ENCODE results near the gene ORC1. TPM values are rescaled to one million over a fixed set of nuclear protein-coding genes. Genes with fewer than 3 reads are reported as not detected.
A peak's percentile ranks its signal among the peaks of the same experiment; 100 is the strongest.

ORC1 gene
- total RNA-seq (under 1 TPM; 0.58 to 0.96 TPM), polyA plus RNA-seq (under 1 TPM; 0.28 to 0.38 TPM)
- long read RNA-seq, donor 1, partial matches to known transcripts = 0 of 1 reads
- long read RNA-seq, donor 1, other reads (novel, unspliced or antisense) = 0 of 1 reads
- long read RNA-seq, donor 2, partial matches to known transcripts = 0 of 1 reads
- long read RNA-seq, donor 2, other reads (novel, unspliced or antisense) = 0 of 1 reads

- peak; percentile 100 for ATAC-seq (ENCODE audit: low FRiP score)
These were observed at the start of gene ORC1, which contains the start of gene PRPF38A for GRCh38 chr1:52404116-52404974. TSS of gene ORC1 (minus strand) at chr1:52404423. CDS start at chr1:52402223, 2,200 bp downstream. TSS of gene PRPF38A (plus strand) at chr1:52404602. CDS start at chr1:52404750, 148 bp downstream.

DNA sequence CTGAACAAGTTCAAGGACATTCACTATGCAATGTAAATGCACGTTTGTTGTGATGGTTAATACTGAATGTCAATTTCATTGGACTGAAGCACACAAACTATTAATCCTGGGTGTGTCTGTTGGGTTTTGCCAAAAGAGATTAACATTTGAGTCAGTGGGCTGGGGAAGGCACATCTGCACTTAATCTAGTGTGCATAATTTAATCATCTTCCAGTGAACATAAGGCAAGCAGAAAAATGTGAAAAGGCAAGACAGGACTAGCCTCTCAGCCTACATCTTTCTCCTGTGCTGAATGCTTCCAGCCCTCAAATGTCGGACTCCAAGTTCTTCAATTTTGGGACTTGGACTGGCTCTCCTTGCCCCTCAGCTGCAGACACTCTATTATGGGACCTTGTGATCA lies 40.2 kb upstream of the ORC1 start:
- H3K27ac ChIP-seq (ENCODE audit: low read depth in 1 of 2, low read length in 2 of 2) = no peak overlapping the region
- WGBS, 2 donors = 83 to 88% methylated on average over 2 of the region's 2 CpGs
- ATAC-seq (ENCODE audit: low FRiP score) (no peak), DNase-seq (no peak)
- peaks cover 0 to 3% of the 10 kb centered on the region in 2 donors for H3K36me3 ChIP-seq (ENCODE audit: control insufficient read depth in 1 of 2, insufficient read depth in 2 of 2, low read length in 1 of 2)
- no peak overlapping the region for H3K4me3 ChIP-seq (ENCODE audit: low read length in 2 of 2)
- H3K27me3 ChIP-seq (ENCODE audit: control insufficient read depth in 1 of 2, insufficient read depth in 2 of 2, low read length in 1 of 2) = no peaks in the 10 kb centered on the region
- H3K4me1 ChIP-seq (ENCODE audit: control insufficient read depth in 1 of 2, insufficient read depth in 2 of 2, low read length in 2 of 2) = no peaks in the 10 kb centered on the region
- intact Hi-C loops (cut with DNase I) = no loop called here
- H3K9me3 ChIP-seq (ENCODE audit: control insufficient read depth, low read length) = no peaks in the 10 kb centered on the region

More at GRCh38 chr1:52404116-52404974, at the start of gene ORC1, which contains the start of gene PRPF38A:
- Histone ChIP-seq H3K27me3 (ENCODE audit: control insufficient read depth in 1 of 2, insufficient read depth in 2 of 2, low read length in 1 of 2) (no peaks in the 10 kb centered on the region), H3K27ac (ENCODE audit: low read depth in 1 of 2, low read length in 2 of 2) (peak within 1 kb of the TSS in 1 of 2 donors; percentile 91), H3K4me3 (ENCODE audit: low read length in 2 of 2) (peak within 1 kb of the TSS; percentile 90 to 98), H3K4me1 (ENCODE audit: control insufficient read depth in 1 of 2, insufficient read depth in 2 of 2, low read length in 2 of 2) (peaks cover 0 to 2% of the 10 kb centered on the region in 2 donors), H3K36me3 (ENCODE audit: control insufficient read depth in 1 of 2, insufficient read depth in 2 of 2, low read length in 1 of 2) (peaks cover 0 to 5% of the 10 kb centered on the region in 2 donors), H3K9me3 (ENCODE audit: control insufficient read depth, low read length) (no peaks in the 10 kb centered on the region)
- DNase-seq = peak; percentile 98 to 99
- WGBS, 2 donors = 0% methylated on average over 57 of the region's 57 CpGs
- intact Hi-C loops (cut with DNase I) = loop anchor here in 1 of 2 donors (2.0 to 10.0 kb wide), 2 partner anchors 38 to 260 kb away; partner anchors contain the start of genes CC2D1B and ZFYVE9

DNA sequence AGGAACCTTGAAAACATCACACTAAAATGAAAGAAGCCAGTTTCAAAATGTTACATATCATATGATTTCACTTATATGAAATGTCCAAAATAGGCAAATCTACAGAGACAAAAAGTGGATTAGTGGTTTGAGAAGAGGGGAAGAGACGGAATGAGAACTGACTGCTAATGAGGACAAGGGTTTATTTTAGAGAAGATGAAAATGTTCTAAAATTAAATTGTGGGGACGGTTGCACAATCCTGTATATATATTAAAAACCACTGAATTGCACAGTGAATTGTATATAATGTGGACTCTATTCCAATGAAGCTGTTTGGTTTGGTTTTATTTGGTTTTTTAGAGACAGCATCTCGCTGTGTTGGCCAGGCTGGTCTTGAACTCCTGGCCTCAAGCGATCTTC lies 35.8 kb upstream of the ORC1 start:
- ATAC-seq (ENCODE audit: low FRiP score) (no peak), DNase-seq (no peak)
- Histone ChIP-seq H3K27me3 (ENCODE audit: control insufficient read depth in 1 of 2, insufficient read depth in 2 of 2, low read length in 1 of 2) (no peaks in the 10 kb centered on the region), H3K4me1 (ENCODE audit: control insufficient read depth in 1 of 2, insufficient read depth in 2 of 2, low read length in 2 of 2) (no peaks in the 10 kb centered on the region), H3K27ac (ENCODE audit: low read depth in 1 of 2, low read length in 2 of 2) (no peak overlapping the region), H3K4me3 (ENCODE audit: low read length in 2 of 2) (no peak overlapping the region), H3K36me3 (ENCODE audit: control insufficient read depth in 1 of 2, insufficient read depth in 2 of 2, low read length in 1 of 2) (peaks cover 0 to 7% of the 10 kb centered on the region in 2 donors), H3K9me3 (ENCODE audit: control insufficient read depth, low read length) (no peaks in the 10 kb centered on the region)
- intact Hi-C loops (cut with DNase I) = no loop called here
- 91 to 97% methylated on average over 4 of the region's 4 CpGs for WGBS, 2 donors

GRCh38 chr1:52436817-52437216 lies 32.6 kb upstream of the ORC1 start:
- H3K27me3 ChIP-seq (ENCODE audit: control insufficient read depth in 1 of 2, insufficient read depth in 2 of 2, low read length in 1 of 2) = no peaks in the 10 kb centered on the region
- DNase-seq = no peak
- peaks cover 0 to 5% of the 10 kb centered on the region in 2 donors for H3K36me3 ChIP-seq (ENCODE audit: control insufficient read depth in 1 of 2, insufficient read depth in 2 of 2, low read length in 1 of 2)
- no peak overlapping the region for H3K27ac ChIP-seq (ENCODE audit: low read depth in 1 of 2, low read length in 2 of 2)
- intact Hi-C loops (cut with DNase I) = no loop called here
- 89 to 92% methylated on average over 7 of the region's 7 CpGs for WGBS, 2 donors
- no peaks in the 10 kb centered on the region for H3K9me3 ChIP-seq (ENCODE audit: control insufficient read depth, low read length)
- no peak overlapping the region for H3K4me3 ChIP-seq (ENCODE audit: low read length in 2 of 2)
- no peak for ATAC-seq (ENCODE audit: low FRiP score)
- H3K4me1 ChIP-seq (ENCODE audit: control insufficient read depth in 1 of 2, insufficient read depth in 2 of 2, low read length in 2 of 2) = no peaks in the 10 kb centered on the region

DNA sequence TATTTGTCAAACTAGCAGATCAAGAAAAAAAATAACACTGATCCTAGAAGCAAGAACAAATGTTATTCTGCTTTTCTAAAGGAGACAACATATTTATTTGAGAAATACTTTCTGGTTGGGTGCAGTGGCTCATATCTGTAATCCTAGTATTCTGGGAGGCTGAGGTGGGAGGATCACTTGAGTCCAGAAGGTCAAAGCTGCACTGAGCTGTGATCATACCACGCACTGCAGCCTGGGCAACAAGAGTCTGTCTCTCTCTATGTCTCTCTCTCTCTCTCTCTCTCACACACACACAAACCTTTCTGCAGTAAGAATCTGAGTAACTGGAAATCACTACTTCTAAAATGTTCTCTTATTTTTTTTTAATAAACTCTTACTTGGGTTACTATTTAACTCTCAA lies 31.4 kb upstream of the ORC1 start:
- H3K4me1 ChIP-seq (ENCODE audit: control insufficient read depth in 1 of 2, insufficient read depth in 2 of 2, low read length in 2 of 2) = no peaks in the 10 kb centered on the region
- 93 to 98% methylated on average over 1 of the region's 1 CpG for WGBS, 2 donors
- ATAC-seq (ENCODE audit: low FRiP score) = no peak
- H3K9me3 ChIP-seq (ENCODE audit: control insufficient read depth, low read length) = no peaks in the 10 kb centered on the region
- intact Hi-C loops (cut with DNase I) = no loop called here
- peaks cover 0 to 7% of the 10 kb centered on the region in 2 donors for H3K36me3 ChIP-seq (ENCODE audit: control insufficient read depth in 1 of 2, insufficient read depth in 2 of 2, low read length in 1 of 2)
- H3K27me3 ChIP-seq (ENCODE audit: control insufficient read depth in 1 of 2, insufficient read depth in 2 of 2, low read length in 1 of 2) = no peaks in the 10 kb centered on the region
- H3K4me3 ChIP-seq (ENCODE audit: low read length in 2 of 2) = no peak overlapping the region
- H3K27ac ChIP-seq (ENCODE audit: low read depth in 1 of 2, low read length in 2 of 2) = no peak overlapping the region
- no peak for DNase-seq

GRCh38 chr1:52435211-52435610 lies 31.0 kb upstream of the ORC1 start:
- WGBS, 2 donors = 98 to 100% methylated on average over 1 of the region's 1 CpG
- Histone ChIP-seq H3K4me1 (ENCODE audit: control insufficient read depth in 1 of 2, insufficient read depth in 2 of 2, low read length in 2 of 2) (no peaks in the 10 kb centered on the region), H3K36me3 (ENCODE audit: control insufficient read depth in 1 of 2, insufficient read depth in 2 of 2, low read length in 1 of 2) (peaks cover 0 to 7% of the 10 kb centered on the region in 2 donors), H3K27me3 (ENCODE audit: control insufficient read depth in 1 of 2, insufficient read depth in 2 of 2, low read length in 1 of 2) (no peaks in the 10 kb centered on the region), H3K4me3 (ENCODE audit: low read length in 2 of 2) (no peak overlapping the region), H3K9me3 (ENCODE audit: control insufficient read depth, low read length) (no peaks in the 10 kb centered on the region), H3K27ac (ENCODE audit: low read depth in 1 of 2, low read length in 2 of 2) (no peak overlapping the region)
- no peak for ATAC-seq (ENCODE audit: low FRiP score)
- intact Hi-C loops (cut with DNase I) = no loop called here
- no peak for DNase-seq

GRCh38 chr1:52432807-52433206 lies 28.6 kb upstream of the ORC1 start:
- 91 to 95% methylated on average over 8 of the region's 8 CpGs for WGBS, 2 donors
- no peaks in the 10 kb centered on the region for H3K27me3 ChIP-seq (ENCODE audit: control insufficient read depth in 1 of 2, insufficient read depth in 2 of 2, low read length in 1 of 2)
- H3K4me3 ChIP-seq (ENCODE audit: low read length in 2 of 2) = no peak overlapping the region
- no peak for ATAC-seq (ENCODE audit: low FRiP score)
- peaks cover 0 to 7% of the 10 kb centered on the region in 2 donors for H3K36me3 ChIP-seq (ENCODE audit: control insufficient read depth in 1 of 2, insufficient read depth in 2 of 2, low read length in 1 of 2)
- intact Hi-C loops (cut with DNase I) = no loop called here
- no peak overlapping the region for H3K27ac ChIP-seq (ENCODE audit: low read depth in 1 of 2, low read length in 2 of 2)
- no peak for DNase-seq
- H3K4me1 ChIP-seq (ENCODE audit: control insufficient read depth in 1 of 2, insufficient read depth in 2 of 2, low read length in 2 of 2) = no peaks in the 10 kb centered on the region
- no peaks in the 10 kb centered on the region for H3K9me3 ChIP-seq (ENCODE audit: control insufficient read depth, low read length)

GRCh38 chr1:52427152-52427551 lies 22.9 kb upstream of the ORC1 start:
- WGBS, 2 donors = 92 to 93% methylated on average over 1 of the region's 1 CpG
- ATAC-seq (ENCODE audit: low FRiP score) (no peak), DNase-seq (no peak)
- Histone ChIP-seq H3K36me3 (ENCODE audit: control insufficient read depth in 1 of 2, insufficient read depth in 2 of 2, low read length in 1 of 2) (peaks cover 3 to 5% of the 10 kb centered on the region in 2 donors), H3K4me3 (ENCODE audit: low read length in 2 of 2) (no peak overlapping the region), H3K4me1 (ENCODE audit: control insufficient read depth in 1 of 2, insufficient read depth in 2 of 2, low read length in 2 of 2) (no peaks in the 10 kb centered on the region), H3K9me3 (ENCODE audit: control insufficient read depth, low read length) (no peaks in the 10 kb centered on the region), H3K27me3 (ENCODE audit: control insufficient read depth in 1 of 2, insufficient read depth in 2 of 2, low read length in 1 of 2) (no peaks in the 10 kb centered on the region), H3K27ac (ENCODE audit: low read depth in 1 of 2, low read length in 2 of 2) (no peak overlapping the region)
- intact Hi-C loops (cut with DNase I) = no loop called here
